H9 (cell line): ENCODE data around the gene TMEM184B. TPM values are rescaled to one million over a fixed set of nuclear protein-coding genes. Genes with fewer than 3 reads are reported as not detected.

Experiments used
- DNase-seq: peaks from one replicate; pipeline ENCODE4 v3.0.0-alpha.2; 2017
- H2AFZ ChIP-seq: one replicate; pipeline ENCODE4 v1.6.1; 2013; ENCODE audit warnings: mild to moderate bottlenecking, low read length, control low read depth, moderate library complexity
- H2AK5ac ChIP-seq: 2 replicates; pipeline ENCODE4 v1.6.1; 2013; ENCODE audit warnings: low read length, control low read depth, mixed read lengths; ENCODE audit not compliant: insufficient read length
- H2BK120ac ChIP-seq: one replicate; pipeline ENCODE4 v1.6.1; 2013; ENCODE audit warnings: low read depth, mild to moderate bottlenecking, low read length, control low read depth, inconsistent platforms; ENCODE audit not compliant: poor library complexity, severe bottlenecking
- H2BK12ac ChIP-seq: 2 replicates; pipeline ENCODE4 v1.6.1; 2013; ENCODE audit warnings: low read length, control low read depth, mixed read lengths, low read depth; ENCODE audit not compliant: insufficient read length
- H2BK15ac ChIP-seq: 2 replicates; pipeline ENCODE4 v1.6.1; 2013; ENCODE audit warnings: low read depth, low read length, control low read depth
- H2BK20ac ChIP-seq: one replicate; pipeline ENCODE4 v1.6.1; 2013; ENCODE audit warnings: low read depth, mild to moderate bottlenecking, low read length, control low read depth, inconsistent platforms; ENCODE audit not compliant: poor library complexity, severe bottlenecking
- H2BK5ac ChIP-seq: 2 replicates; pipeline ENCODE4 v1.6.1; 2013; ENCODE audit warnings: low read length, control low read depth, mixed read lengths; ENCODE audit not compliant: insufficient read length
- H3K14ac ChIP-seq: 2 replicates; pipeline ENCODE4 v1.6.1; 2013; ENCODE audit warnings: low read length, control low read depth; ENCODE audit not compliant: insufficient read depth
- H3K18ac ChIP-seq: 2 replicates; pipeline ENCODE4 v1.6.1; 2013; ENCODE audit warnings: low read depth, mild to moderate bottlenecking, mixed read lengths, low read length, control low read depth; ENCODE audit not compliant: insufficient read length
- H3K23ac ChIP-seq: 2 replicates; pipeline ENCODE4 v1.6.1; 2013; ENCODE audit warnings: low read length, control low read depth, mixed read lengths, low read depth; ENCODE audit not compliant: insufficient read length
- H3K23me2 ChIP-seq: 2 replicates; pipeline ENCODE4 v1.6.1; 2013; ENCODE audit warnings: low read depth, mild to moderate bottlenecking, mixed read lengths, low read length, control low read depth; ENCODE audit not compliant: insufficient read length, poor library complexity, severe bottlenecking
- H3K27ac ChIP-seq: 2 replicates; pipeline ENCODE4 v1.5.1; 2013; ENCODE audit warnings: low read length, control low read depth, mixed read lengths, low read depth; ENCODE audit not compliant: insufficient read length
- H3K27me3 ChIP-seq: 2 replicates; pipeline ENCODE4 v1.6.1; 2013; ENCODE audit warnings: low read length, control low read depth, inconsistent platforms; ENCODE audit not compliant: insufficient read depth
- H3K4ac ChIP-seq: 2 replicates; pipeline ENCODE4 v1.6.1; 2013; ENCODE audit warnings: low read depth, mild to moderate bottlenecking, control low read depth, inconsistent platforms, low read length, moderate library complexity
- H3K4me1 ChIP-seq: 2 replicates; pipeline ENCODE4 v1.6.1; 2013; ENCODE audit warnings: low read length, control low read depth, inconsistent platforms; ENCODE audit not compliant: insufficient read depth
- H3K4me2 ChIP-seq: 2 replicates; pipeline ENCODE4 v1.6.1; 2013; ENCODE audit warnings: low read length, control low read depth, mixed read lengths; ENCODE audit not compliant: insufficient read length, insufficient read depth
- H3K56ac ChIP-seq: 2 replicates; pipeline ENCODE4 v1.6.1; 2013; ENCODE audit warnings: low read depth, mild to moderate bottlenecking, mixed read lengths, low read length, control low read depth; ENCODE audit not compliant: insufficient read length
- H3K79me1 ChIP-seq: 2 replicates; pipeline ENCODE4 v1.6.1; 2013; ENCODE audit warnings: low read depth, mild to moderate bottlenecking, moderate library complexity, low read length, control low read depth, inconsistent platforms; ENCODE audit not compliant: insufficient read depth, poor library complexity, severe bottlenecking
- H3K79me2 ChIP-seq: 2 replicates; pipeline ENCODE4 v1.6.1; 2013; ENCODE audit warnings: low read length, control low read depth, inconsistent platforms; ENCODE audit not compliant: insufficient read depth
- H3K9ac ChIP-seq: 2 replicates; pipeline ENCODE4 v1.6.1; 2013; ENCODE audit warnings: low read length, control low read depth, mixed read lengths; ENCODE audit not compliant: insufficient read length; ENCODE audit errors: extremely low read depth
- H3K9me3 ChIP-seq: one replicate; pipeline ENCODE4 v1.6.1; 2013; ENCODE audit warnings: low read depth, low read length, inconsistent platforms; ENCODE audit not compliant: control insufficient read depth
- H3T11ph ChIP-seq: one replicate; pipeline ENCODE4 v1.6.1; 2013; ENCODE audit warnings: mild to moderate bottlenecking, low read length, control low read depth, inconsistent platforms
- H4K20me1 ChIP-seq: one replicate; pipeline ENCODE4 v1.6.1; 2013; ENCODE audit not compliant: control insufficient read depth, insufficient read length, insufficient read depth
- H4K5ac ChIP-seq: 2 replicates; pipeline ENCODE4 v1.6.1; 2013; ENCODE audit warnings: low read depth, mild to moderate bottlenecking, mixed read lengths, low read length, control low read depth; ENCODE audit not compliant: insufficient read length
- H4K8ac ChIP-seq: replicated peaks from 2 replicates; pipeline ENCODE4 v1.6.1; 2013; ENCODE audit warnings: low read length, control low read depth, mixed read lengths, low read depth; ENCODE audit not compliant: insufficient read length
- H4K91ac ChIP-seq: 2 replicates; pipeline ENCODE4 v1.6.1; 2013; ENCODE audit warnings: low read depth, mild to moderate bottlenecking, moderate library complexity, mixed read lengths, low read length, control low read depth; ENCODE audit not compliant: insufficient read length
- H3K27ac Mint-ChIP-seq, 3 experiments: 2 replicates in 2 of 3; 3 replicates in 1 of 3; pipeline ENCODE4 v1.8.0; 2020 to 2021; ENCODE audit warnings: mixed read lengths in 3 of 3, mild to moderate bottlenecking in 1 of 3, moderate library complexity in 1 of 3
- H3K27me3 Mint-ChIP-seq: 2 replicates; pipeline ENCODE4 v1.8.0; 2021; ENCODE audit warnings: low read depth, mild to moderate bottlenecking, moderate library complexity, mixed read lengths
- H3K36me3 Mint-ChIP-seq, 3 experiments: 2 replicates in 2 of 3; 3 replicates in 1 of 3; pipeline ENCODE4 v1.8.0; 2020 to 2021; ENCODE audit warnings: low read depth in 3 of 3, mixed read lengths in 3 of 3; ENCODE audit not compliant: insufficient read depth in 1 of 3
- H3K4me1 Mint-ChIP-seq, 2 experiments: 2 replicates each; pipeline ENCODE4 v1.8.0; 2020; ENCODE audit warnings: mixed read lengths in 2 of 2
- H3K4me3 Mint-ChIP-seq, 2 experiments: 2 replicates in 1 of 2; 3 replicates in 1 of 2; pipeline ENCODE4 v1.8.0; 2020 to 2021; ENCODE audit warnings: mild to moderate bottlenecking in 2 of 2, mixed read lengths in 2 of 2, moderate library complexity in 1 of 2
- H3K9me3 Mint-ChIP-seq, 2 experiments: 2 replicates in 1 of 2; 3 replicates in 1 of 2; pipeline ENCODE4 v1.8.0; 2020; ENCODE audit warnings: mild to moderate bottlenecking in 2 of 2, mixed read lengths in 2 of 2, moderate library complexity in 1 of 2
- WGBS: extraction: QIAGEN DNeasy Blood & Tissue Kit; methylation state at CpG from one replicate; pipeline ENCODE4 v1.1.7; 2013; ENCODE audit warnings: missing lambda C conversion rate, low lambda C conversion rate, mixed read lengths; ENCODE audit not compliant: insufficient read length; ENCODE audit errors: extremely low coverage; 5-methylcytosine and 5-hydroxymethylcytosine counted together
- total RNA-seq: library from RNA; stranded (reverse); gene quantifications from 2 replicates; pipeline ENCODE4 v1.2.1, GENCODE V29; 2021
- TF ChIP-seq, protein P1 (sequence below): fragments of 200-600 bp; sonication (generic); conservative IDR thresholded peaks from 3 replicates; pipeline ENCODE4 v1.8.0; 2021; ENCODE audit warnings: antibody characterized with exemption, mild to moderate bottlenecking

The TMEM184B gene
- total RNA-seq, 1 experiment from 2014 or later: 58.5 TPM

DNA sequence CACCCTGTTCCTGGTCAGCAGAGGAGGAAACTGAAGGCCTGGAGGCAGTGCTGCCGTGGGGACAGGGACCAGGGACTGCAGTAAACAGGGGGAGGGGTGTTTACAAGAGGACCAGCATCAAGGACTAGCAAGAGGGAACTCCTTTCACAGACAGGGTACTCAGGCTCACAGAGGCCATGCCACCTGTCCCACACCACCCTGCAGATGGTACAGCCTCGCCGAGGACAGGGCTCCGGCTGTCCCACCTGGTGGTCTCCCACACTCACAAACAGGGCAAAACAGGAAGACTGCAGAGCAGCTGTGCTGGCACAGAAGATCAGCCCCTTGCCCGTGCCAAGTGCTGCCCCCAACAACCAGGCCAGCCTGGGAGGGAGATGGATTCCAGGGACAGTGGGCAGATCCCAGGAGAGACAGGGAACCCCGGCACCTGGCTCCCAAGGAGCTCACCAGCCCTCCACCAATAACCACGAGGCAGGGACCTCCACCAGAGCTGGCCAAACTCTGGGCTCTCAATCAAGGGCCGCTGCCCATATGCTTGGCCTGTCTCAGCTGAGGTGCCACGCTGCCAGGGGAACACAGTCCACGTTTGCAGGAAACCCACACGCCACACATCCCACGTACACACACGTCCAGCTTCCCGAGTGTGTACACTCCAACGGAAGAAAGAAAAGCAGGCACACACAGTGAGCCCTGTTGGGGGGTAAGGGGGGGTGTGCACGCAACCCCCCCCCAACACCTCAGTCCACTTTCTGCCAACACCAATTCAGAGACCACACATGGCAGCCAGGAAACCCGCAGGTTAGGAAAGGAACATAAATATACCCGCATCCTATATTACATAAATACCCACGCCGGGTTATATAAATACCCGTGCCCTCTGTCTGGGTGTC is 42.4 kb upstream of the TMEM184B start:
- Histone ChIP-seq H2BK20ac (no peak overlapping the region), H3K79me2 (peaks cover 61% of the 10 kb centered on the region; the same call in 1 of the 2 replicates), H3K4me1 (peaks cover 10% of the 10 kb centered on the region; the same call in 1 of the 2 replicates), H3K4ac (no peak overlapping the region), H4K20me1 (peaks cover 2% of the 10 kb centered on the region), H2AK5ac (no peak overlapping the region), H2BK15ac (no peak overlapping the region), H3K23ac (no peak overlapping the region), H3K14ac (peak overlapping the region; percentile 46; the same call in 1 of the 2 replicates), H2BK12ac (no peak overlapping the region), H4K8ac (no peak overlapping the region), H2AFZ (no peak overlapping the region), H3T11ph (no peak overlapping the region), H3K9me3 (no peaks in the 10 kb centered on the region), H3K27ac (no peak overlapping the region), H3K18ac (no peak overlapping the region), H3K79me1 (no peaks in the 10 kb centered on the region), H4K5ac (no peak overlapping the region), H3K56ac (no peak overlapping the region), H2BK5ac (no peak overlapping the region), H3K23me2 (peaks cover 13% of the 10 kb centered on the region), H3K9ac (peak overlapping the region; percentile 97), H3K4me2 (peak overlapping the region; percentile 85), H2BK120ac (no peak overlapping the region), H3K27me3 (no peaks in the 10 kb centered on the region), H4K91ac (no peak overlapping the region)
- Mint-ChIP-seq H3K4me1 (peaks cover 74 to 82% of the 10 kb centered on the region in 2 experiments), H3K36me3 (peaks cover 21 to 57% (median 39%) of the 10 kb centered on the region in 3 experiments; a peak in 6 of 7 replicates), H3K27ac (peak overlapping the region; percentile 94 to 100 (median 95); a peak in 6 of 7 replicates), H3K9me3 (no peaks in the 10 kb centered on the region; a peak in 1 of 5 replicates), H3K4me3 (peak overlapping the region; percentile 93 to 97), H3K27me3 (no peaks in the 10 kb centered on the region)
- DNase-seq: no peak
- TF ChIP-seq, protein P1, sequence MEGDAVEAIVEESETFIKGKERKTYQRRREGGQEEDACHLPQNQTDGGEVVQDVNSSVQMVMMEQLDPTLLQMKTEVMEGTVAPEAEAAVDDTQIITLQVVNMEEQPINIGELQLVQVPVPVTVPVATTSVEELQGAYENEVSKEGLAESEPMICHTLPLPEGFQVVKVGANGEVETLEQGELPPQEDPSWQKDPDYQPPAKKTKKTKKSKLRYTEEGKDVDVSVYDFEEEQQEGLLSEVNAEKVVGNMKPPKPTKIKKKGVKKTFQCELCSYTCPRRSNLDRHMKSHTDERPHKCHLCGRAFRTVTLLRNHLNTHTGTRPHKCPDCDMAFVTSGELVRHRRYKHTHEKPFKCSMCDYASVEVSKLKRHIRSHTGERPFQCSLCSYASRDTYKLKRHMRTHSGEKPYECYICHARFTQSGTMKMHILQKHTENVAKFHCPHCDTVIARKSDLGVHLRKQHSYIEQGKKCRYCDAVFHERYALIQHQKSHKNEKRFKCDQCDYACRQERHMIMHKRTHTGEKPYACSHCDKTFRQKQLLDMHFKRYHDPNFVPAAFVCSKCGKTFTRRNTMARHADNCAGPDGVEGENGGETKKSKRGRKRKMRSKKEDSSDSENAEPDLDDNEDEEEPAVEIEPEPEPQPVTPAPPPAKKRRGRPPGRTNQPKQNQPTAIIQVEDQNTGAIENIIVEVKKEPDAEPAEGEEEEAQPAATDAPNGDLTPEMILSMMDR: no peak
- no CpG with 5 or more reads among the region's 21 CpGs for WGBS
